ENCODE data around the gene DDX54.
"Not testable (repeated sequence)": the region's sequence is repeated elsewhere in the genome, so short reads cannot be mapped to it uniquely, and the experiment has no call there.

Gene DDX54

DNA sequence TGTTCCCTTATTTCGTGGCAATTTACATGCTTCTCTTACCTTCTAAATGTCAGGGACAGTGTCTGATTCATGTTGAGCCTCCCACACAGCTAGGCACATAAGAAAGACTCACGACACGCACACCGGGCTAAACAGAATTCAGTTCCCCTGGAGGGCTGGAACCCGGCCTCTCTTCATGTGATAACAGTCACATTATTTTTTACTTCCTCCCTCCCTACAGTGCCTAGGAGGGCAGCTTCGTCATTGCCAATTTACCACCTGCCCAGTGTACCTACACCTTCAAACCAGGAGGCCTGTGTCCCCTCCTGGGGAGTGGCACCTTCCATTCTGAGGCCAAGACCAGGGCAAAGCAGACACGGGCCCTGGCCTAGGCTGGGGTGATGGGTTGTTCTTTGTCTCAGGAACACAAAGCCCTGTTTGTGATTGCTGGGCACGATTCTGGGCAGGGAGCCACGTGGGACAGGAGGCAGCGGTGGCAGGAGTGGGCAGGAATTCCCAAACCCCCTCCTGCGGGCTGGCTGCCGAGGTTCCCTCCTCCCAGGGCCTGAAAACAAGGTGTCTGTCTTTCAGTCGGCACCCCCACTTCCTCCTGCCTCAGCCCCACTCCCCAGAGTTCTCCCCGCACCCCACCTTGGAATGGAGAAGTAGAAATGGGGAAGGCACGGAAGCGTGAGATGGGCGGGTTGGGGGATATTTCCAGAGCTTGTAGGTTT lies 42.9 kb downstream of the DDX54 start:
- DNase-seq (ENCODE audit: low spot score): peak; percentile 41

DNA sequence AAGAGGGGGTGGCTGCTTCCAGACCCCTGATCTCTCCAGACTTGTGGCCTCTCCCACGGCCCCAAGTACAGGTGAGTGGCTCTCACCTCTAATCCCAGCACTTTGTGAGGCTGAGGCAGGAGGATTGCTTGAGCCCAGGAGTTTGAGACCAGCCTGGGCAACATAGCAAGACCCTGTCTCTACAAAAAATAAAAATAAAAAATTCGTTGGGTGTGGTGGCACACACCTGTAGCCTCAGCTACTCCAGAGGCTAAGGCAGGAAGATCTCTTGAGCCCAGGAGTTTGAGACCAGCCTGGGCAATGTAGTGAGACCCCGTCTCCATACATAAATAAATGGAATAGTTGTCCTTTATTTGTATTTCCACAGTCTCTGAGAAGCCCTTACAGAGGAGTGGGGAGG lies 43.6 kb downstream of the DDX54 start:
- not testable (repeated sequence) for DNase-seq (ENCODE audit: low spot score)

DNA sequence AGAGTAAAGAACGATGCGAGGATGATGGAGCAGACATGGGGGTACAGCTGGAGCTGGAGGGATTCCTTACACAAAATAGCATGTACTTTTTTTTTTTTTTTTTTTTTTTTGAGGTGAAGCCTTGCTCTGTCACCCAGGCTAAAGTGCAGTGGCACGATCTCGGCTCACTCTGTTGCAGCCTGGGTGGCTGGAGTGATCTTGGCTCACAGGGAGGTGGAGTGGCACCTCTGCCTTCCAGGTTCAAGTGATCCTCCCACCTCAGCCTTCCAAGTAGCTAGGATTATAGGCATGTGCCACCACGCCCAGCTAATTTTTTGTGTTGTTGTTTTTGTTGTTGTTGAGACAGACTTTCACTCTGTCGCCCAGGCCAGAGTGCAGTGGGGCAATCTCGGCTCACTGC lies 44.6 kb downstream of the DDX54 start:
- DNase-seq (ENCODE audit: low spot score): no peak

DNA sequence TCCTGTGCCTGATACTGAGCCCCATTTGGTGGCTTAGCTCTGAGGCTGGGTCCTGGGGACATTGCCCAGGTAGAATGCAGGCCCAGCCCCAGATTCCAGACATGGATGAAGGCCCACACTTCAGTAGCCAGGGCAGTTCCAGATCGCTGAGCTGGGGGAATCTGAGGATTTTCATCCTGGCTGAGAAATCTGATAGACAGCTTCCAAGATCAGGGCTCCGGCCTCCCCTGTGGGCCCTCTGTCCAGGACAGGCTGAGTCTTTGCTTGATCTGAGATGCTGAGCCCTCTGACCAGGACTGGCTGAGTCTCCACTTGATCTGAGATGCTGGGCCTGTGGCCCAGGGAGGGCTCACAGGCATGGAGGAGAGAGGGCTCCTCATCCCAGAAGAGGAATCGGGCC lies 46.5 kb downstream of the DDX54 start:
- DNase-seq (ENCODE audit: low spot score): peak; percentile 90

DNA sequence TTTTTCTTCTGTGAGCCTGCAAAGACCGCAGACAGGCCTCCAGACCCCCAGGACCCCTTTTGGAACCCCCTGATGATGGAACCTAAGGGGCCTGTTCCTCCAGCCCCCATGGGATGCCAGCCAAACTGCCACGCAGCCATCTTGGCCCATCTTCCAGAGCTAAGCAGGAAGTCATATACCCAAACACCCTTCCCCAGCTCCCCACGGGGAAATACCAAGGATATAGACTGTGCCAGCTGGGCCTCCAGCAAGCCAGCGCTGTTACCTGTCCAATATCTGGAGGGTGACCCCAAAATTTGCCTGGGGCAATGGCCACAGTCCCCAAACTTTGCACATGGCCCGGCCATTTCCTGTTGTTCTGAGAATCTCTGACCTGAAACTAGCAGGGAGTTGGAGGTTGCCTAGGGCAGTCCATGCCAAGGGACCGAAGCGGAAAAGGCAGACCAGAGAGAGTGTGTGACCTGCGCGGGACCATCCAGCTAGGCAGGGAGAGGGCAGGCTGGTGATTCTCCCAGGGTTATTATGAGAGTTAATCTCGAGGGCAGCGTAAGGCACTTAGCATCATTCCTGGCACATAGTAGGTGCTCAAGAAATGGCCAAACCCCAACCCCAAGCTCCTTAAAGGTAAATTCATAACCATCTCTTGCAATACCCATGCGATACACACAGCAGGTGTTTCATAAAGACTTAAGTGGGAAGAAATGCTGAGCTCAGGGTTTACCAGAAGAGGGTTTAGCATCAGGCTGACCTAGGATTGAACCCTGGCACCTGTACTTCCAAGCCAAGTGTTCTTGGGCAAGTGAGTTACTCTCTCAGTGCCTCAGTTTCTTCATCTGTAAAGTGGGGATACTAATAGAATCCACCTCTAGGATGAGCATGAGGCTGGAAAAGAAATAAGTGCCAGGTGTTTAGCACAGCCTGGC lies 47.2 kb downstream of the DDX54 start:
- peak; percentile 32 for DNase-seq (ENCODE audit: low spot score)

DNA sequence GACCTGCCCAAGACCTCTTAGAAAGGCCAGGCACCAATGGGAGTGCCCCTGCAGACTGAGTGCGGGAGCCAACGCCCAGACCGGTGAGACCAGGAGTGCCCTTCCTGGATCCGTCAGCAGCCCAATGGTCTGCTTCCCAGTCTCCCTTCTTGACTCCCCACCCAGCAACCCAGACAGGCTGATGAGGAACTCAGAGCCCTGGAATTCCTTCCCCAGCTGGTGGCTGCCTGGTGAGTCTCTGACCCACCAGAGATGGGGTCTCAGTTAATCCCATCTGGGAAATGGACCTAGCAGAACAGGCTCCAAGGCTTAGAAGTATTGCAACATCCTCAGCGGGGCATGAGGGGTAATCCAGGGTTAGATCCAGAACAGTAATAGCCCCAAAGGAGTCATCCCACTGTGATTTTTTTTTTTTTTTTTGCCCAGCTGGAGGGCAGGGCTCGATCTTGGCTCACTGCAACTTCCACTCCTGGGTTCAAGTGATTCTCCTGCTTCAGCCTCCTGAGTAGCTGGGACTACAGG lies 48.2 kb downstream of the DDX54 start:
- DNase-seq (ENCODE audit: low spot score): peak; percentile 54

DNA sequence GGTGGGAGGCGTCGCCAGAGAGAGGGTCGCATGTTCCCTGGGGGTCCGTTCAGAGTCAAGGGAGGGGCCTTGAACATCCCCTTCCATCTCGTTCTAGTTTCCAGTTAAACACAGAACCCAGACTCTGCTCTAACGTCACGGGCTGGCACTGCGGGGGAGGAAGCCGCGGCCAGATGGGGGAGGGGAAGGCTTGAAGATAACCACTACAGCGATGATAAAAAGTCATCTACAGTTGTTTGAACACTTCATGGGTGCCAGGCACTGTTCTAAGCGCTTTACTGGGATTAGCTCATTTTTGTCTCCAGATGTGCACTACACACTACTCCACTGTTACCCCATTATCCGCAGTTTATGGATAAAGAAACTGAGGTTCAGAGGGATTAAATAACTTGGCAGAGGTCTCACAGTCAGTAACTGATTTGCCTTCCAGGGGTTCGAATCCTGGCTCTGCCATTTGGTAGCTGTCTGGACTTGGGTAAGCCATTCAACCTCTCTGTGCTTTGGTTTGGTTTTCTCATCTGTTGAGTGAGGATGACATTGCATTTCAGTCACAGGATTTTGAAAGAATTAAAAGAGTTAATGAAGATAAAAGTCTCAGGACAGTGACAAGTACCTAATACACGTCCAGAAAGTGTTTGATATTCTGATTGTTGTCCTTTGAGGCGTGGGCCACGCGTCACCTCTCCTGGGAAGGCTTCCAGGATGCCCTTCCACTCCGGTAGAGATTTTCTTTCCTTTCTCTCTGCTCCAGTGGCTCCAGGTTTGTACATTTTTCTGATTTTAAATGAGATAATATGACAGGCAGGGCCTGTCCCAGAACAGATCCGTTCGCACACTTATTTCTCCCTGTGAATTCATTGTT lies 48.9 kb downstream of the DDX54 start:
- peak; percentile 41 for DNase-seq (ENCODE audit: low spot score)

DNA sequence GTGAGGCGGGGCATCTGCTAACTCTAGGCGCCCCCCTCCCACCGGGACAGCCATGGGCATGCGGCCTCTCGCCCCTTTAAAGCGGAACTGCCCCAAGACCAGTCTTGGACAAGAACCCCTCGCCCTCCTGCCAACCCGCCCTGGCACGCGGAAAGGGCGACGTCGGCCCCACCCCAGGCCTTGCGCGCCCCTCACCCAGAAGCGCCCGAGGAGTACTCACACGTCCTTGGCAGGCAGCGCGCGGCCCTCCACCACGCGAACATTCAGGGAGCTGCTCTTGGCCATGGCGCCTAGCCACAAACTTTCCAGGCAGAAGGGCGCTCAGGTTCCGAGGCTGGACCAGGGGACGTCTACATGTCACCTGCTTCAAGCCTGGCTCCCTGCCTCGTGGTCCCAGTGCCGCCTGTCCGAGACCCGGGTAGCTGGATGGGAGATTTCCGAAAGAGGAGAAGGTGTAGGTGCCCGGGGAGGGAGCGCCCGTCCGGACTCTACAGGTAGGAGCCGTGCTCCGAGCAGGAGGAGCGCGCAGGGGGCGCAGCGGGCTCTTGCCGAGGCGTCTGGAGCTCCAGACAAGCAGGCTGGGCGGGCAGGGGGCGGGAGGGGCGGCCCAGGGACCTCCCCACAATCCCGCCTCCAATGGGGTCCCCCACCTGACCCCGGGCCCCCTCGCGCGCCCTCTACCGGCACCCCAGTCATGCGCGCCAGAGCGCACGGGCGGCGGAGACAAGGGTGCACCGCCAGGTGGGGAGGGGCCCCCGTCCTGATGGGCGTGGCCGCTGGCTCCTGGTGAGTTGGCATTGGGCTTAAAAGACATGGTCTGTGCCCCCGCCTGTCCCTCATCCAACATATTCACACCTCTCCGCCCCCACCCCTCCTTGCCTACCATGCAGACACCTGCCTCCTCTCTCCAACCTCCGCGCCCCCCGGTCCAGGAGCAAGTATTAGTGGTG lies 49.8 kb downstream of the DDX54 start, which contains the start of gene RASAL1:
Gene RASAL1, minus strand, starts transcription at position 584 of the 950 bp plus-strand sequence. Its CDS starts 299 bp downstream, at position 285.
- peak; percentile 80 for DNase-seq (ENCODE audit: low spot score)

DNA sequence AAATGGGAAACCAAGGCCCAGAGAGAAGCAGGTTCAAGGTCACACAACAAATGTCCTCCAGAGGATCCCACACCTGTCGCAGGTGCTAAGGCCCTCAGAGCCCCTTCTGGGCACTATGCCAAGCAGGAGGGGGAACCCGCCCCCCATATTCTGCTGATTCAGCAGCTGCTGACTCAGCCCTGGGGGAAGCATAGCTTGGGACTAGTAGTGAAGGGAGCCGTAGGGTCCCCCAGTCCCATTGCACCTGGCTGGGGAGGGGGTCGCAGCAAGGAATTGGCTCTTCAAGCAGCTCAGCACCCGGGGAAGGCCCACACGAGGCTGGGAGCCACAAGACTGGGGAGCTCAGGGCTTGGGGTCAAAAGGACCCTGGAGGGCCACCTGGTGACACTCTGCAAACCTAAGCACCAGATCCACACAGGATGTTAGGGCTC lies 50.7 kb downstream of the DDX54 start:
- DNase-seq (ENCODE audit: low spot score): no peak

DNA sequence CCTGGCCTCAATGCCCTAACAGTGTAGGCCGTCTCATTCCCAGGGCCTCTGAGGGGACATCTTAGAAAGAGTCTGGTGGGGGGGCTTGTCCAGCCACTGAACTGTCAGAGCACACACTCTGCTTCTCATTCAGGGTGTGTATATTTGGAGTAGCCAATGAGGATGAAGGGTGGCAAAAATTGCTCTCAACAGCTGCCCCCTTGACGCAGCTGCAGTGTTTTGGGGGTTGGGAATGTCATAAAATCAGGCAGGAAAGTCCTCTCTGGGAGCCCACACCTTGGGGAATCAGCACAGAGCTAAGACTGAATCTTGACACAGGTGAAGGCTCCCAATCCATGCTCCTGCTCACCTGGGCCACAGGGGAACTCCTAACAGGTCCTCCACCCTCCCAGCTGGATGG lies 51.2 kb downstream of the DDX54 start:
- no peak for DNase-seq (ENCODE audit: low spot score)

DNA sequence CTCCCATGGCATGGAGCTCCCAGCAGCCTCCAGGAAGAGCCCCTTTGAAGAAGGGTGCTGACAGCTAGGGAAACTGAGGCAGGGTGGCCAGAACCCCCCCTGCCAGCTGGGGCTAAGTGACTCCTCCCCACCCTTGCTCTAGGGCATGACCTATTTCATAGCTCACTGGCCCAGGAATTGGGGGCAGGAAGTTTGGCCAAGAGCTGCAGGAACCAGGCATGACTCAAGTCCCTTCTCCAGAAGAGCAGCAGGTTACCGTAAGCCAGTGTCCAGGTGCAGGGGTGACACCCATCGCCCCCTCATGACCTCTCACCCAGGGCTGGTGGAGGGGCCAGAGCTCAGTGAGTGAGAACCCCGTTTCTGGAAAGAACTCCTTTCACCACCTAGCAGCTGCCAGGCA lies 51.6 kb downstream of the DDX54 start:
- DNase-seq (ENCODE audit: low spot score): peak; percentile 67

DNA sequence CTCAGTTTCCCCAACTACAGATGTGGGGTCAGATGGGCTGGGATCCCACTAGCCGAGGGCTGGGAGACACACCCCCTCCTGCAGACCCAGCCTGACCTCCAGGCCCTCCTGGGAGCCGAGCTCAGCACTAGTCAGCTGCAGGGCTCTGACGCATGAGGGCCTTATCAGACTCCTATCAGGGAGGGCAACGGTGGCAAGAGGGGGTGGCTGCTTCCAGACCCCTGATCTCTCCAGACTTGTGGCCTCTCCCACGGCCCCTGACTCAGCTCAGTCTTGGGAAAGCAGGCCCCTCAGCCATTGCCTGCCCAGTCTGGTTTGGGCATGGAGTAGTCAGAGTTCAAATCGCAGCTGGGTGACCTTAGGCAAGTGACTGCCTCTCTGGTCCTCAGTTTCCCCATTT lies 52.2 kb downstream of the DDX54 start:
- DNase-seq (ENCODE audit: low spot score): no peak

DNA sequence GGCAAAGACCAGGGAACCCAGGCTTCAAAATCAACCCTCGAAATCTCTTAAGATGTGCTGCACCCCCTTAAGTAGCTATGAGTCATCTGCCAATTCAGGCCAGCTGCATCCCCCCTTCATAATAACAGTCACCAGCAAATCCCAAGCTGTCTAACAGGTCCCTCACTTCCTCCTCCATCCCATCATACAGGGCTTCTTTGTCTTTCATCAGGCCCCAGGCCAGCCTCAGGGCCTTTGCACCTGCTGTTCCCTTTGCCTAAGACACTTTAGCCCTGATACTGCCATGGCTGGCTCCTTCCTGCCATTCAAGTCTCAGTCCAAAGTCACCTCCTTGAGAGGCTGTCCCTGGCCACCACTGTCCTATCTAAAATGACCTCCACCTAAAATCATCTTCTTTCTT lies 53.7 kb downstream of the DDX54 start:
- DNase-seq (ENCODE audit: low spot score): peak; percentile 30

DNA sequence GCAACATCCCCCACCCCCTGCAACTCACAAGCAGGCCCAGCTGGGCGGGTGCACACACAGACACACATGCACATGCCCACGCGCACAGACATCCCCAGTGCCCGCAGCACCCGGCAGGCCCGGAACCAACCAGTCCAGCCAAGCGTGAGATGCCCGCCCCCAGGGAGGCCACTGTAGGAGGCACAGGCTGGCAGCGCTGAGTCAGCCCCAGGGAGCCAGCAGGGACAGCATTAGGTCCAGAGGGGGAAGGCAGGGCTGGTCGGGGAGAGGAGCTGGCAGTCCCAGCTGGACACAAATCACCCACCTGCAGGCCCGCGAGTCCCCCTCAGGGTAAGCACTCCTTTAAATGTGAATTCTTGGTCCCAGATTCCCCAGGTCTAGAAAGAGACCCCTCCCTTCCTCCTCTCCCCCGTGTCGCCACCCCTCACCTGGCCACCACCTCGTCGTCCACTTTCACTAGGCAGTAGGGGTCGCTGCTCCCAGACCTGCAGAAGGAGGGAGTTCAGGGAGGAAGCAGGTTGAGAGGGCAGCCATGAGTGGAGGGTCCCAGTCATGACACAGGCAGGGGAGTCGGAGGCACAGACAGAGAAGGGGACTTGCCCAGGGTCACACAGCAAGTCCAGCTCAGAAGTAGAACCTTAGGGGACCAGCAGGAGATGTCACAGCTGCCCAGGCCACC lies 54.7 kb downstream of the DDX54 start:
- DNase-seq (ENCODE audit: low spot score): peak; percentile 91

DNA sequence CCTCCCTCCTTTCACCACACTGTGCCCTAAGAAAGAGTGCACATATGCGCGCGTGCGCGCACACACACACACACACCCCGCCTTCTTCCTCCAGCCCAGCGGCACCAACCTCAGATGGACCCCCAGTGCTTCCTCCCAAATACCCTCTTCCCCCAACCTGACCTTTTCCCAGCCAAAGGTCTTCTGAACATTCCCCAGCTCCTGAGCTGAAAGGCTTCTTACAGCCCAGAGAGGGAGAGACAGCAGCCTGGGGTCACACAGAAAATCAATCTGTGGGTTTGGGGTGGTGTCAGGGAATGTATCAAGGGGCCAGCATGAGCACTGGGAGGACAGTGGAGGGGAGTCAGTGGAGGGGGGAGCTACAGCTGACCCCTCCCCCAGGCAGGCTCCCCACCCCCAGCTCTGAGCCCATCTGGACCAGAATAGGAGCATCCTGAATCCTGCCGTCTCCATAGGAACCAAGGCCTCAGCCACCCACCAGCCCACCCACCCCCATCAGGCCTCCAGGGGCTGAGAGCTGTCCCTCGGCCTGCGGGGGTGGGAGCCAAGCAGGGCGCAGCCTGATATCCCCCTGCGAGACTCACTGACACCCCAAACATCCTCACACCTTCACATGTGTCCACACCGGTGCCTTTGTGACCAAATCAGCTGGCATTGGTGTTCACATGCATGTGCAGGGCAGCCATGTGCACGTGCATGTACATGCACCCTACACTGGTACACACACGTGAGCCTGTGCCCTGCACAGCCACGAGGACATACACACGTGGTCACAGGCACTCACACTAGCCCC lies 55.4 kb downstream of the DDX54 start:
- no peak for DNase-seq (ENCODE audit: low spot score)

DNA sequence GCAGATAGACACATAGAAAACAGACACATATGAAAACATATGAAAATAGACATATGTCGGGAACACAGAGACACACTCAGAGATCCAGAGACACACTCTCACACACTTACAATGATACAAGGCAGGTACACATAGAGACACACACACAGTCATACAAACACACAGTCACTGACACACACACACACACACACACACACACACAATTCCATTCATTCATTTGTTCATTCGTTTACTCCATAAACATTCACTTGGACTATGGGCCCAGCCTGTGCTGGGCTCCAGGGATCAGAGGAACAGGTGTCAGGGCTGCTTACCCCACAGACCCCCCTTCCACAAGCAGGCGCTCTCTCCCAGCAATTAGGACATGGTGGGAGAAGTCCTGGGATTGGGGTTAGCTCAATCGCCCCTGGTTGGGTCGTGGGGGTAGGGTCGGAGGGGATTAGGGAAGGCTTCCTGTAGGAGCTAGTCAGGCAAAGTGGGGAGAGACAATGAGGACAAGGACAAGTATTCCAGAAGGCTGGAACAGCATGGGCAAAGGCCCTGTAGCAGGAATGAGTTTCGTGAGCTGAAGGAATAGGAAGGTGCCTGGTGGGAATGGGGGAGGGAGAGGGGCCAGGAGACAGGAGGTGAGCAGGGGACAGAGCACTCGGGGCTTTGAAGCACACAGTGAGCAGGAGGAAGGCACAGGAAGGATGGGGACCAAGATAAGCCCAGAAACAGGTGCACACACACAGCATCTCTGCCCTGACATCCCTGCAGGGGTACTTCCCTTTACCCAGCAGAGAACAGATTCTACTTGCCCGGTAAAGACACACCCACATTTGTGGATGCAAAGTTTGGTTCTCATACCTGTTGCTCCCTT lies 56.2 kb downstream of the DDX54 start:
- no peak for DNase-seq (ENCODE audit: low spot score)

DNA sequence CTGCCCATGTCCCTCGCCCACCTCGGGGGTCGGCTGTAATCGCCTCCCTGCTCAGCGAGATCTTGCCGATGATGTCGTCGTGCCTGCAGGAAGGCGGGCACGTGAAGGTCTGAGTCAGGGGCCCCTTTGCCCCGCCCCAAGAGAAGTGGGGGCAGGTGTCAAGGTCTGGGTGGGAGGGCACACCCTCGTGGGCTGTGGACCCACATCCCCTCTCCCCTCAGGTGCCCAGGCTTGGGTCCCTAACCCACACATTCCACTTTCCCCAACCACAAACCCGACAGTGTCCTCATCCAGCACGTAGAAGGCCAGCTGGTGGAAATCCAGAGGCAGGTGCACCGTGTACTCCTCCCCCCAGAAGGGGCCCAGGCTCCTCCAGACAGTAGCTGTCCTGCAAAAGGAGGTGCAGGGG lies 57.5 kb downstream of the DDX54 start:
- DNase-seq (ENCODE audit: low spot score): no peak

DNA sequence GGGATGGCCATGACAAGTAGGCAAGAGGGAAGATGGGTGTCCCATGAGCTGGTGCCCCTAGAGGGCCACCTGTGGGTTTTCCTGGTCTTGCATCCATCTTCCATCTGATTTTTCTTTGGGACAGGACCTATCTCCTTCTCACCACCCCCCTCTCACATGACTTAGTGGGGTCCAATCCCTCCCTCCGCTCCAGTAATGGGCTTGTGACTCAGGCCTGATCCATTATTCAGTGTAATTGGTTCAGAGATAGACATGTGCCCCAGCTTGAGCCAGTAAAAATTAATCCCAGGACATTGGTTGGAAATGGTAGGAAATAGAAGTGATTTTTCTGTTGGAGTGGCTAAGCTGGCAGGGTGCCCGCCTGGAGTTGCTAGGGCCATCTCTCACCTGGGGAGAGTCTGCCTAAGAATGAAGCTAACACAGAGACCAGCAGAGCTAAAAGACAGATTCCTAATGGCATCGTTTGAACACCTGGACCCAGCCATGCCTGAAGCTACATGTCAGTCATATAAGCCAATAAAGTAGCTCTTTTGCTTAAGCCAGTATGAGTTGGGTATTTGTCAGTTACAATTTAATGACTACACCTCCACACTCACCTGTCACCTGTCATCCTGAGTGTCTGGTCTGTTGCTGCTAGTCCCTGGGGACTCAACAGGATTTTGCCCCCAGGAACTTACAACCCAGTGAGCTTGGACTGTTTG lies 64.5 kb downstream of the DDX54 start:
- DNase-seq (ENCODE audit: low spot score): peak; percentile 26

Measured in kidney tubule cell (primary cell).